Liver (tissue), 9 donors: ENCODE measurements around the gene APOL4. TPM values are rescaled to one million over a fixed set of nuclear protein-coding genes. Genes with fewer than 3 reads are reported as not detected.

Experiments used
- DNase-seq: peaks from one replicate; pipeline ENCODE4 v3.0.0-alpha.2; 2017; ENCODE audit warnings: low spot score
- H3K27ac ChIP-seq, 2 donors: one replicate each; pipeline ENCODE4 v1.7.0; 2013; ENCODE audit warnings: inconsistent platforms in 2 of 2, low read length in 2 of 2, control low read depth in 1 of 2, low read depth in 1 of 2, mild to moderate bottlenecking in 1 of 2
- H3K27me3 ChIP-seq, 4 donors: one replicate each; pipeline versions ENCODE4 v1.6.1 to v1.7.0; 2013; ENCODE audit warnings: low read length in 3 of 4, inconsistent platforms in 1 of 4, mild to moderate bottlenecking in 1 of 4, moderate library complexity in 1 of 4; ENCODE audit not compliant: control insufficient read depth in 4 of 4, insufficient read depth in 4 of 4
- H3K36me3 ChIP-seq, 4 donors: one replicate each; pipeline versions ENCODE4 v1.6.1 to v1.7.0; 2013; ENCODE audit warnings: low read length in 3 of 4, mild to moderate bottlenecking in 3 of 4, low read depth in 1 of 4, moderate library complexity in 1 of 4; ENCODE audit not compliant: control insufficient read depth in 4 of 4, insufficient read depth in 3 of 4
- H3K4me1 ChIP-seq, 4 donors: one replicate each; pipeline versions ENCODE4 v1.6.1 to v1.7.0; 2013; ENCODE audit warnings: low read length in 3 of 4, mild to moderate bottlenecking in 3 of 4, moderate library complexity in 1 of 4; ENCODE audit not compliant: control insufficient read depth in 4 of 4, insufficient read depth in 4 of 4
- H3K4me3 ChIP-seq, 3 donors: one replicate each; pipeline versions ENCODE4 v1.6.1 to v1.7.0; 2013; ENCODE audit warnings: low read length in 3 of 3, control low read depth in 1 of 3, low read depth in 1 of 3, mild to moderate bottlenecking in 1 of 3
- H3K9ac ChIP-seq, 2 donors: one replicate each; pipeline ENCODE4 v1.7.0; 2013; ENCODE audit warnings: low read length in 2 of 2, mild to moderate bottlenecking in 2 of 2, moderate library complexity in 2 of 2, control low read depth in 1 of 2, low read depth in 1 of 2
- H3K9me3 ChIP-seq, 4 donors: one replicate each; pipeline versions ENCODE4 v1.6.1 to v1.7.0; 2013; ENCODE audit warnings: low read length in 3 of 4; ENCODE audit not compliant: control insufficient read depth in 4 of 4
- ATF3 ChIP-seq: IDR thresholded peaks from 2 replicates; pipeline ENCODE4 v1.6.1; 2016; ENCODE audit warnings: antibody characterized with exemption
- CTCF ChIP-seq: fragments of 150-350 bp; IDR thresholded peaks from 2 replicates; pipeline ENCODE4 v1.5.1; 2017; ENCODE audit warnings: improper control_type of control experiment, low read depth, low read length; ENCODE audit not compliant: missing input control
- EGR1 ChIP-seq, 2 donors: IDR thresholded peaks; 2 replicates each; pipeline ENCODE4 v1.6.1; 2016 to 2018; ENCODE audit warnings: antibody characterized with exemption in 2 of 2, low read depth in 2 of 2
- FOXA1 ChIP-seq: IDR thresholded peaks from 2 replicates; pipeline ENCODE4 v1.6.1; 2016; ENCODE audit warnings: antibody characterized with exemption
- FOXA2 ChIP-seq: IDR thresholded peaks from 2 replicates; pipeline ENCODE4 v1.6.1; 2016; ENCODE audit warnings: antibody characterized with exemption
- GABPA ChIP-seq, 2 donors: IDR thresholded peaks in 1 of 2; conservative IDR thresholded peaks in 1 of 2; 2 replicates each; pipeline ENCODE4 v1.6.1; 2016; ENCODE audit warnings: antibody characterized with exemption in 2 of 2, mild to moderate bottlenecking in 1 of 2, moderate library complexity in 1 of 2
- HNF4A ChIP-seq, 2 donors: conservative IDR thresholded peaks; 2 replicates each; pipeline ENCODE4 v1.6.1; 2016; ENCODE audit warnings: antibody characterized with exemption in 2 of 2, mild to moderate bottlenecking in 2 of 2
- HNF4G ChIP-seq: IDR thresholded peaks from 2 replicates; pipeline ENCODE4 v1.6.1; 2016; ENCODE audit warnings: antibody characterized with exemption
- JUND ChIP-seq, 2 donors: IDR thresholded peaks; 2 replicates each; pipeline ENCODE4 v1.6.1; 2016; ENCODE audit warnings: antibody characterized with exemption in 2 of 2
- MAX ChIP-seq: IDR thresholded peaks from 2 replicates; pipeline ENCODE4 v1.6.1; 2016; ENCODE audit warnings: antibody characterized with exemption
- NR2F2 ChIP-seq: IDR thresholded peaks from 2 replicates; pipeline ENCODE4 v1.6.1; 2016; ENCODE audit warnings: antibody characterized with exemption
- RAD21 ChIP-seq, 2 donors: IDR thresholded peaks; 2 replicates each; pipeline ENCODE4 v1.6.1; 2016; ENCODE audit warnings: antibody characterized with exemption in 2 of 2, mild to moderate bottlenecking in 2 of 2
- REST ChIP-seq: IDR thresholded peaks from 2 replicates; pipeline ENCODE4 v1.6.1; 2016; ENCODE audit warnings: antibody characterized with exemption, mild to moderate bottlenecking
- RXRA ChIP-seq, 2 donors: IDR thresholded peaks; 2 replicates each; pipeline ENCODE4 v1.6.1; 2017 to 2018; ENCODE audit warnings: antibody characterized with exemption in 2 of 2, mild to moderate bottlenecking in 1 of 2
- SP1 ChIP-seq: IDR thresholded peaks from 2 replicates; pipeline ENCODE4 v1.6.1; 2018; ENCODE audit warnings: antibody characterized with exemption, mild to moderate bottlenecking
- TAF1 ChIP-seq: conservative IDR thresholded peaks from 2 replicates; pipeline ENCODE4 v1.6.1; 2016; ENCODE audit warnings: antibody characterized with exemption, mild to moderate bottlenecking
- YY1 ChIP-seq: IDR thresholded peaks from 2 replicates; pipeline ENCODE4 v1.6.1; 2016; ENCODE audit warnings: antibody characterized with exemption, mild to moderate bottlenecking
- ZBTB33 ChIP-seq: IDR thresholded peaks from 2 replicates; pipeline ENCODE4 v1.6.1; 2016; ENCODE audit warnings: antibody characterized with exemption
- WGBS: extraction: QIAGEN DNeasy Blood & Tissue Kit; methylation state at CpG from one replicate; pipeline ENCODE4 v1.1.7; 2013; 5-methylcytosine and 5-hydroxymethylcytosine counted together
- polyA plus RNA-seq, 2 donors: library from polyadenylated mRNA; stranded (reverse) in 1 of 2; unstranded in 1 of 2; fragments of 200-250 nt in 1 of 2; fragments of >200 nt in 1 of 2; fragmentation: Nextera tagmentation in 1 of 2; extraction: Ambion mirVana in 1 of 2; gene quantifications; one replicate each; pipeline versions ENCODE4 v1.2.1 to v1.2.3, GENCODE V29; 2013 to 2015
- total RNA-seq, 2 donors: library from RNA; depleted of rRNA; stranded (reverse); fragments of >200 nt; gene quantifications; one replicate each; pipeline ENCODE4 v1.2.3, GENCODE V29; 2014
- donor health status: healthy.
- donor health status: healthy.
- donor health status: healthy.
- donor health status: healthy.
- donor health status: healthy.

Gene APOL4
- total and polyA plus RNA-seq, 4 donors, result 0.59 to 2.3 (median 1.8) TPM

- WGBS, result 88% methylated on average over 7 of the region's 7 CpGs
- H3K4me3 ChIP-seq, result no peak overlapping the region
- TF ChIP-seq CTCF (no peak), FOXA1 (no peak), EGR1 (IDR thresholded peaks at IDR 0.05; ENCODE audit: low read depth in 2 of 2) (no peak), TAF1 (no peak), ZBTB33 (no peak), NR2F2 (no peak), FOXA2 (no peak), REST (no peak), GABPA (IDR thresholded peaks at IDR 0.05 in 1 of 2, conservative IDR thresholded peaks at IDR 0.05 in 1 of 2) (no peak), HNF4A (conservative IDR thresholded peaks at IDR 0.05) (no peak), RAD21 (IDR thresholded peaks at IDR 0.05) (no peak), RXRA (IDR thresholded peaks at IDR 0.05) (no peak), HNF4G (no peak), JUND (IDR thresholded peaks at IDR 0.05) (no peak), MAX (no peak), ATF3 (no peak), SP1 (no peak), YY1 (no peak)
- H3K36me3 ChIP-seq, result no peaks in the 10 kb centered on the region
- H3K4me1 ChIP-seq, result peaks cover 0 to 3% (median 0%) of the 10 kb centered on the region in 4 donors
- DNase-seq, result no peak
- no peak overlapping the region for H3K27ac ChIP-seq
- H3K27me3 ChIP-seq, result no peaks in the 10 kb centered on the region
- H3K9ac ChIP-seq, result no peak overlapping the region
- no peaks in the 10 kb centered on the region for H3K9me3 ChIP-seq
Measured at GRCh38 chr22:36182056-36182455, 19.6 kb downstream of the APOL4 start.
